ENCODE measurements around the gene MAGEA9. TPM values are rescaled to one million over a fixed set of nuclear protein-coding genes. Genes with fewer than 3 reads are reported as not detected.
"Not testable (repeated sequence)": the region's sequence is repeated elsewhere in the genome, so short reads cannot be mapped to it uniquely, and the experiment has no call there.

MAGEA9 gene
- total RNA-seq, 1 experiment from 2014 or later, result not detected

DNA sequence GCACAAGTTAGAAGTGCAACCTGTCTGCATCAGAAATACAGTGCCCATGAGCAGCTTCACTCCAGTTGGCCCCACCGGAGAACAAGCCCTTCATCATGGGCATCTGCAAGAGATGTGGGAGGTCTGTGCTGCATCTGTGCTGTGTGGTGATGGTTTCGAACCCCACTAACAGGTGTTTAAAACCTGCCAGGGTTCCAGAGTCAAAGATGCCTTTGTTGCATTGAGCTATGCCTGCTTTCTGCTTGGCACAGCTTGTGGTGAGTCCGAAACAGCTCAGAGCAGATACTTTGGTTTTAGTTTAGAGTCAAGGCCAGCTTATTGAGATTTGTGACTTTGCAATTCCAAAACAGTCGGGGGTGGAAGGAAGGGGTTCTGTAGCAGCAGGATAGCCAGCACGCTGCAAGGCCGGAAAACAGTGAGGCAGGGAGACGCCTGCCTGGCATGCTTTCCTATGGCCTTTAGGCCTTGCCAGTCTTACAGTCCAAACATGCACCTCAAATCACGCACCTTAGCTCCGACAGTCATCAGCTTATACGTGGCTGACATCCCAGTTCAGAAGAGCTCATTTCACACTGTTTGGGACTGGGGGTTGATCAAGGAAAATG, 21.8 kb downstream of the MAGEA9 start:
- in situ Hi-C loops (cut with HindIII; ENCODE audit: low pct_unique_long_range_greater_than_20kb, low sequenced_read_pairs), result no loop called here
- DNase-seq (ENCODE audit: low read depth), result no peak

DNA sequence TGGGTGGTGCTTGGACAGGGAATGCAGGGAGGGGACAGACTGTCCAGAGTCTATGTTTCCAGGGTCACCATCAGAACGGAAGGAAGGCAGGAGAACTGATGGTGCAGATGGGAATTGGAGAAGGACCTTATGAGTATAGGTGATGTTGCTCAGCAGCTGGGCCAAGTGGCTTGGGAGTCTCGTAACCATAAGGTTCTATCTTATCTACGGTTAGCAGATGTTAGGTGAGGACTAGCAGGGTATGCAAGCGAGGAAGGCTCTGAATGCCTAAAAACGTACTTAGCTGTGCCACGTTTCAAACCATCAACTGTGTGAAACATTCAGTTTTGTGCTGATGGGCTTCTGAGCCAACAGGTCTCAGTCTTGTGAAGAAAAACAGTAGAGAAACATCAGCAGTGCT, 22.4 kb downstream of the MAGEA9 start:
- in situ Hi-C loops (cut with HindIII; ENCODE audit: low pct_unique_long_range_greater_than_20kb, low sequenced_read_pairs), result no loop called here
- no peak for DNase-seq (ENCODE audit: low read depth)

GRCh38 chrX:149807747-149808458, 26.2 kb downstream of the MAGEA9 start:
- DNase-seq (ENCODE audit: low read depth), result no peak
- in situ Hi-C loops (cut with HindIII; ENCODE audit: low pct_unique_long_range_greater_than_20kb, low sequenced_read_pairs), result no loop called here

DNA sequence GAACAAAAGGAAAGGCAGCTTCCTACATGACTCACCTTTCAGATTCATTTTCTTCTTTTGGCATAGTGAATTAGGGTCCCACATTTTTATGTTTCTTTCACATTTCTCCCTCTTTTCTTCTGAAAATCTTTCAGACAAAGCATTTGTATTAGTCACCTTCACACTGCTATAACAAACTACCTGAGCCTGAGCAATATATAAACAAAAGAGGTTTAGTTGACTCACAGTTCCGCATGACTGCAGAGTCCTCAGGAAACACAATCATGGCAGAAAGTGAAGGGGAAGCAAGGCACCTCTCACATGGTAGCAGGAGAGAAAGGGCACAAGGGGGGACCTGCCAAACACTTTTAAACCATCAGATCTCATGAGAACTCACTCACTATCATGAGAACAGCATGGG, 36.9 kb downstream of the MAGEA9 start:
- in situ Hi-C loops (cut with HindIII; ENCODE audit: low pct_unique_long_range_greater_than_20kb, low sequenced_read_pairs), result no loop called here
- no peak for DNase-seq (ENCODE audit: low read depth)

DNA sequence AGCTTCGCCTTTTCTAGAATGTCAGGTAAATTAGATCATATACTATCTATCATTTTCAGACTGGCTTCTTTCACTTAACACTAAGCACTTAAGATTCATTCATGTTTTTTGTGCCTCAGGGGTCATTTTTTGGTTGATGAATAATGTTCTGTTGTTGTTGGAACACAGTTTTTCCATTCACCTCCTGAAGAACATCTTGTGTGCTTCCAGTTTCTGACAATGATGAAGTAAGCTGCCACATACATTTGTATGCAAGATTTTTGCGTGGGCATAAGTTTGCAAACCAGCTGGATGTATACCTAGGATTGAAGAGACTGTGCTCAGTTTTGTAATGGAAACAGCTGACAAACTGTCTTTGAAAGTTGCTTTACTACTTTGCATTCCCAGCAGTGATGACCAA, 37.6 kb downstream of the MAGEA9 start:
- DNase-seq (ENCODE audit: low read depth), result no peak
- in situ Hi-C loops (cut with HindIII; ENCODE audit: low pct_unique_long_range_greater_than_20kb, low sequenced_read_pairs), result no loop called here

DNA sequence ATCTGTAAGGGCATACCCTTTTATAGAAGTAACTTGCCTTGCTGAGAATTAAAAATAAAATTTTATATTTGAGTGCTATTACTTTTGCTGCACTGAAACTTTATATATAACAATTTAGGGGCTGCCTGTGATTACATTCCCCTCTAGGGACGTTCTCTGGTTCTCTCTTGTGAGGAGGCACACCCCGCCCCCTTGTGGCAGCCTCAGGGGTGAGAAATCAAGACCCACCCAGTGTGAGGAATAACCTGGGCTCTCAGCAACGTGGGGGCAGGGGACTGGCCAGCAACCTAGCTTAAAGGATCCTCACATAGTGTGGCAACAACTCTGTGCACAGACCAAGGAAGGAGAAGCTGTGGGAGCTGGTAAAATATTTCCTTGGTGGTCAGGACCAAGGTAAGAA, 43.7 kb downstream of the MAGEA9 start:
- in situ Hi-C loops (cut with HindIII; ENCODE audit: low pct_unique_long_range_greater_than_20kb, low sequenced_read_pairs), result no loop called here
- DNase-seq (ENCODE audit: low read depth), result no peak

GRCh38 chrX:149827254-149827653, 45.5 kb downstream of the MAGEA9 start:
- in situ Hi-C loops (cut with HindIII; ENCODE audit: low pct_unique_long_range_greater_than_20kb, low sequenced_read_pairs), result no loop called here
- no peak for DNase-seq (ENCODE audit: low read depth)

- in situ Hi-C loops (cut with HindIII; ENCODE audit: low pct_unique_long_range_greater_than_20kb, low sequenced_read_pairs), result no loop called here
- DNase-seq (ENCODE audit: low read depth), result no peak
These were observed 48.0 kb downstream of the MAGEA9 start for GRCh38 chrX:149829751-149830191.

- in situ Hi-C loops (cut with HindIII; ENCODE audit: low pct_unique_long_range_greater_than_20kb, low sequenced_read_pairs), result no loop called here
- no peak for DNase-seq (ENCODE audit: low read depth)
These were observed 48.6 kb downstream of the MAGEA9 start for GRCh38 chrX:149830192-149830873.

DNA sequence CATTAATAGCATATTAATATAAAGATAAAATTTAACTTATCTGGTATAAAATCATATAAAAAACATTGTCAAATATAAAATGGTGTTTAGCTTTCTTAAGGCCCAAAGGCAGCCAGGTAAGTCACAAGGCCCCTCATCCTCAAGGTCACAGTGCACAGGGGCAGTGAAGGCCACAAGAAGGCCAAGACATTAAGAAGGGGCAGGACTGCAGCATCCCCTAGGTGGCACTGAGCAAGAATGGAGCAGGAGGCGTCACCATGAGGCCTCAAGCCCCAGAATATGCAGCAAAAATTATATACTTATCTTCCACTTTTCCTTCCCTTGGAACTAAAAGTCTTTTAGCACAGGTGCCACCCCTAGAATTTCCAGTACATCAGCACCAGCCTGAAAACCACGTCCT, 49.7 kb downstream of the MAGEA9 start:
- DNase-seq (ENCODE audit: low read depth), result no peak
- in situ Hi-C loops (cut with HindIII; ENCODE audit: low pct_unique_long_range_greater_than_20kb, low sequenced_read_pairs), result no loop called here

DNA sequence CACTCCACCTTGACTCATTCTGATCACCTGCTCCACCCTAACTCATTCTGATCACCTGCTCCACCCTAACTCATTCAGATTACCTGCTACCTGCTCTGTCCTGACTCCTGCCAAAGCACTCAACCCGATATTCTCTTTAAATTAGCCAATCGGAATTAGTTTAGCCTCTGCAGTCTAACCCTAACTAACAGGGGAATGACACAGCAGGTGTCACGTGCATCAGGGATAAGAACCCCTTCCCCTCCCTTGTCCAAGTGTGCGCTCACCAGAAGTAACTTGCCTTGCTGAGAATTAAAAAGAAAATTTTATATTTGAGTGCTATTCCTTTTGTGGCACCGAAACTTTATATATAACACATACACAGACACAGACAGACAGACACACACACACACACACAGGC, 55.0 kb downstream of the MAGEA9 start:
- in situ Hi-C loops (cut with HindIII; ENCODE audit: low pct_unique_long_range_greater_than_20kb, low sequenced_read_pairs); DNase-seq (ENCODE audit: low read depth): not testable (repeated sequence)

- in situ Hi-C loops (cut with HindIII; ENCODE audit: low pct_unique_long_range_greater_than_20kb, low sequenced_read_pairs), result no loop called here
These were observed 55.4 kb downstream of the MAGEA9 start for GRCh38 chrX:149837167-149837566.

More at GRCh38 chrX:149837167-149837566, 55.4 kb downstream of the MAGEA9 start:
- DNase-seq (ENCODE audit: low read depth), result no peak

Other genes starting within 250 kb of the MAGEA9 start
- gene EOLA1, start 240.9 kb upstream of the MAGEA9 start, total RNA-seq (2014; rRNA removed; shearing (Covaris generic); ENCODE audit: low replicate concordance), result 23.5 and 30.3 TPM in 2 replicates
- gene HSFX3, start 232.0 kb upstream of the MAGEA9 start, total RNA-seq (2014; rRNA removed; shearing (Covaris generic); ENCODE audit: low replicate concordance), result not detected in 2 replicates
- gene MAGEA9B, start 194.5 kb upstream of the MAGEA9 start, total RNA-seq (2014; rRNA removed; shearing (Covaris generic); ENCODE audit: low replicate concordance), result not detected in 2 replicates
- not detected in 2 replicates for gene HSFX2, start 186.6 kb upstream of the MAGEA9 start, total RNA-seq (2014; rRNA removed; shearing (Covaris generic); ENCODE audit: low replicate concordance)
- gene TMEM185A, start 150.1 kb upstream of the MAGEA9 start, total RNA-seq (2014; rRNA removed; shearing (Covaris generic); ENCODE audit: low replicate concordance), result 20.0 and 33.8 TPM in 2 replicates
- gene MAGEA11, start 69.9 kb upstream of the MAGEA9 start, total RNA-seq (2014; rRNA removed; shearing (Covaris generic); ENCODE audit: low replicate concordance), result not detected in 2 replicates
- 0.78 TPM in 1 of 2 replicates, not detected in the other for gene HSFX1, start 7.9 kb upstream of the MAGEA9 start, total RNA-seq (2014; rRNA removed; shearing (Covaris generic); ENCODE audit: low replicate concordance)
- gene MAGEA8, start 99.3 kb downstream of the MAGEA9 start, total RNA-seq (2014; rRNA removed; shearing (Covaris generic); ENCODE audit: low replicate concordance), result not detected in 2 replicates
- not detected in 2 replicates for gene HSFX4, start 147.6 kb downstream of the MAGEA9 start, total RNA-seq (2014; rRNA removed; shearing (Covaris generic); ENCODE audit: low replicate concordance)
- 52.0 and 55.3 TPM in 2 replicates for gene EOLA2, start 156.6 kb downstream of the MAGEA9 start, total RNA-seq (2014; rRNA removed; shearing (Covaris generic); ENCODE audit: low replicate concordance)